GM19395 (cell line): ENCODE results near the gene SLC40A1.

Experiments
- ATAC-seq: cut with Tn5 transposase; IDR thresholded peaks from one replicate; pipeline ENCODE4 v1.9.1; 2021; ENCODE audit warnings: mild to moderate bottlenecking, moderate library complexity; ENCODE audit not compliant: unreplicated experiment

The SLC40A1 gene

GRCh38 chr2:189517847-189518535 is 62.6 kb downstream of the SLC40A1 start:
- no peak for ATAC-seq

- no peak for ATAC-seq
Observed at GRCh38 chr2:189516546-189516945, 64.0 kb downstream of the SLC40A1 start.

- ATAC-seq, result no peak
Observed at GRCh38 chr2:189515264-189515663, 65.3 kb downstream of the SLC40A1 start.

- ATAC-seq, result no peak
Observed at GRCh38 chr2:189514104-189514503, 66.5 kb downstream of the SLC40A1 start.

- no peak for ATAC-seq
Observed at GRCh38 chr2:189512879-189513278, 67.7 kb downstream of the SLC40A1 start.

- ATAC-seq, result no peak
Observed at GRCh38 chr2:189511960-189512319, 68.6 kb downstream of the SLC40A1 start.

GRCh38 chr2:189511210-189511959 is 69.2 kb downstream of the SLC40A1 start:
- ATAC-seq, result no peak
